Right renal pelvis (tissue), 4 donors: Measurements from ENCODE around the gene APPL2. TPM values are rescaled to one million over a fixed set of nuclear protein-coding genes. Genes with fewer than 3 reads are reported as not detected.

Source experiments
- DNase-seq, 4 donors: peaks; one replicate each; pipeline ENCODE4 v3.0.0-alpha.2; 2013; ENCODE audit warnings: low read depth in 4 of 4, low spot score in 3 of 4, missing footprints in 1 of 4
- polyA plus RNA-seq, 4 donors: library from polyadenylated mRNA; unstranded; fragments of 120-200 nt; gene quantifications; one replicate each; pipeline ENCODE4 v1.2.1, GENCODE V29; 2013; ENCODE audit not compliant: insufficient read length in 4 of 4

The APPL2 gene
- polyA plus RNA-seq, 4 donors, result 68.5 to 92.7 (median 84.0) TPM

DNA sequence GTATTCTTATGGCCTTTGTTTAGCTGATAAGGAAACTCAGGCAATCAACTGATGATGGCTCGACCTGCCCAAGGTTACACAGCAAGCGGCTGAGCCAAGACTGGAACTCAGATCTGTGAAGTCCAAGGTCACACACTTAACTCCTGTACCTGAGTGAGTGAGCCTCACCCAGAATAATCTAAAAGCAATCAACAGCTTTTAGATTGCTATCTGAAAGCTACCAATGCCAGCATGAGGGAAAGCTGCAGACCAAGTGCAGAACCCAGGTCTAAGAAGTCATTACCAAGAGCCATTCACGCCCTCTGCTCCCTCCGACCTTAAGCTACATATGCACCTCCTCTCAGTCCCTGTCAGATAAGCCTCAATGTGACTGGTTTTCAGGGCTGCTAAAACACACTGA is 12.1 kb downstream of the APPL2 start:
- no peak for DNase-seq

DNA sequence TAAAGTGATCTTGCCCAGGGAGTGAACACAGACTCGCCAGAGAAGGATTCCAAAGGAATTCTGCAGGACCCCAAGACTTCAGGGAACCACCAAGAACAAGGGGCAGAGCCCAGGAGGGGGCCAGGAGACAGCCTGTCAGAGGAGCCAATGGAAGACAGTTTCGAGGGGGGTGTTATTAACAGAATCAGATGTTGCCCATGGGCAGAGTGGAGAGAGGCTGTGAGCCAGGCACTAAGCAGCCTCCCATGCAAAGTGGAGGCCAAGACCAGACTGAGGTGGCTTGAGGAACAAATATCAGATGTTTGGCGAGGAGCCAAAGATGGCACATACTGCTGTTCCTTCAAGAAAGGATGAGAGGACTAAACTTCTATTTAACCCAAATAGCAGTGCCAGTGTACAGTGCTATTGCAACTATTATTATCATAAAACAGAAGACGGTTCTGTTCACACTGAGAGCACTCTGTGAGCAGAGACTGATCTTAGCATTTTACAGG is 12.6 kb downstream of the APPL2 start:
- no peak for DNase-seq

DNA sequence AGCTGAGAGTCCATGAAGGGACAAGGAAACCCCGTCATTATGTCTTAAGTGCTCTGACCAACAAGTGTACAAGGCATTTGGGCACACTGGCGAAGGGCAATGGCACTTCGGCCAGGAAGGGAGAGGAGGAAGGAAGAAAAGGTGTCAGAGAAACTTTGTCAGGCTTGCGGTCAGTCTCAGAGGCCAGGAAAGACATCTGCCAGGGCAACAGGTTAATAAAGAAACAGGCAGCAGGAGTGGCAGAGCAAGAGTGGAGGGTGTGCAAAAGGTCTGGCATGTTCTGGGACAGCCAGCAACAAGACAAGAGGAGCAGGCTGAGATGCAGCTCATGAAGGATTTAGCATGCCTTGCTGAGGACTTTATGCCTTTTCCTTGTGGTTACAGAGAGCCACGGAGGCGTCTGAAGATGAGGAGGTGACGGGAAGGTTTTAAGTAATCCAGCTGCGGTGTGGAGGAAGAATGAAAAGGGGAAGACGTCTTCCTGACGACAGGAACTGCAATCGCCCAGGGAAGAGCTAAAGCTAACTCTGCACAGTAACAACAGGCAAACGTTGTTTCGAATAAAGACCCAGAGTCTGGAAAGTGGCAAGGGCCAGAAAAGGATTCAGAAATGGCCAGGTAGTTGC is 13.1 kb downstream of the APPL2 start:
- no peak for DNase-seq

DNA sequence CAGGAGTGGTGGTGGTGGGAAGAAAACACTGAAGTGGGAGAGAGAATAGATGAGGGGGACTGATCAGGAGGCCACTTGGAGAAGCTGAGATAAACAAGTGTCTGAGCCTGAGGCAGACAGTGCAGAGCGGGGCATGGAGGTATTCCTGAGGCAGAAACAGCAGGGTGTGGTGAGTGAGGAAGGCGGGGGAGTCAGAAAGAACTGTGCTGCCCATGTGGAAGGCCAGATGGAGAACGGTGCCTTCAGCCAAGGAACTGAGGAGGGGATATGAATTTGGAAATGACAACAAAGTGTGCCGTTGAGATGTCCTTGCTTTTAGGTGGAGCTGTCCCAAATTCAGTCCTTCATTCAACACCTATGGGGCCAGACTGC is 13.7 kb downstream of the APPL2 start:
- no peak for DNase-seq

DNA sequence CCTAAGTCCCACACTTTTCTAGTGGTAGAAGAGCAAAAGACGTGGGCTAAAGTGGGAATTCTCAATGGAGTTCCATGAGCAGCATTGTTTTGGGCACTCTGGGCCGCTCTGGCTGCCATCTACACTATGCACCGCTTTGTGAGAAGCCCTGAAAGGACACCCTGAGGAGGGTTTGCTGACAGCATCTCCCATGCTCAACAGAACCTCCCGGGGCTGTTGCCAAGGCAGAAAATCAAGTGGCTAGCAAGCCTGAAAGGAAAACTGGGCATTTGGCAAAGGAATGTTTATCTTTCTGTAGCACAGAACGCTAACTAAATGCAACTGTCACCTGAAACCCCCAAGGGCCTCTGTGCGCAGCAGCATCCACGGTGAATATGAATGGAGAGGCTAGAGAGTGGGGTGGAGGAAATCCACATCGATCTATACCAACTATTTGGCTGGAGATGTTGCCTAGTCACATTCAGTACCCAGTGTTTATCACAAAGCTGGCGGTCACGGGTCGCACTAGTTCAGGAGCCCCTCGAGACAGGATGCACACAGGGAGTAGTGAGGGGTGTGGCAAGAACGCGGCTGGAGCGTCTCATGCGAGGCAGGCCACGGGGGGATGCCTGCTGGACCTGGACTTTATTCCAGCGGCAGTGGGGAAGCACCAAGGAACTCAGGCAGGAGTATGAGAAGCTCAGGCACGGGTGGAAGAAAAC is 14.2 kb downstream of the APPL2 start:
- no peak for DNase-seq

DNA sequence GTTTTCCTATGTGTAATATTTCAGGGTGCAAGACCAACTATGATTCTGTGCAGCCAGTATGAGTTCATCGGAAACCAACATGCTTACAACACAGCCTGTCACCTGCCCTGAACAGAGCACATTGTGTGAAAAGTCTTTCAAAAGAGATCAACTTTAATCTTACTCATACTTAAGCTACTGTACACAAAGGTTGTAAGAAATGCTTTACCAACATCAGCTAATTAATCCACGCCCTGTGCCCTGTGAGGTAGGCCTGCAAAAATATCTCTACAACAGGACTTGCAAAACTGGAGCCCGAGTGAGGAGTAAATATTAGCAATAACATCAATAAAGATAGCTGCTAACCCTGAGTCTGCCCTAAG is 15.1 kb downstream of the APPL2 start:
- no peak for DNase-seq

DNA sequence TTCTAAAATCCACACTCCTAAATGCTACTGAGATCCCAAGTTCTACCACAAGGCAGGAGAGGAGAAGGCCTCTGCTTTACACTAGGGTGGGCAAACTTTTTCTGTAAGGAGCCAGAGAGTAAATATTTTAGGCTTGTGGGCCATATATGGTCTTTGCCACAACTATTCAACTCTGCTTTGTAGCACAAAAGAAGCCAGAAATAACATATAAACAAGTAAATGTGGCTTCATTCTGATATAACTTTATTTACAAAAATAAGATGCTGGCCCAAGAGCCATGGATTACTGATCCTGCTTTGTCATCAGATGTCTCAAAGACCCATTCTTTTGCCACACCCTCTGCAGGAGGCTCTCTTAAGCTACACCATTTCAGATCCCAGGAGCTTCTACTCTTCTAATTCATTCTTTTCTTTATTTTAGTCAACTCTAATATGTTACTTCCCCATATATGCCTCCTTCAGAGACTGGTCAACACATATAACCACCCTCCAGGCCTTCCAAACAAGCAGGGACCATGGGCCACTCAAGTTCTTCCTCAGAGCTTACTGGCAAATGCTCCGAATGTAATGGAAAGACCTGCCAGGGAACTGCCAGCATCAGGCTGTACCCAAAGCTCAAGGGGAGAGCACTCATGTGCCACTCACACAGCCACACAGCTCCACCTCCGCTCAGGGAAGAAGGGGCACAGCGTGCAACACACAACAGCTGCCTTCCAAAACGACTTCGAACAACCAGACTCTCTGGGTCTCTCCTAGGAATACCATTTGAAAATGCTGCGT is 15.6 kb downstream of the APPL2 start:
- no peak for DNase-seq

DNA sequence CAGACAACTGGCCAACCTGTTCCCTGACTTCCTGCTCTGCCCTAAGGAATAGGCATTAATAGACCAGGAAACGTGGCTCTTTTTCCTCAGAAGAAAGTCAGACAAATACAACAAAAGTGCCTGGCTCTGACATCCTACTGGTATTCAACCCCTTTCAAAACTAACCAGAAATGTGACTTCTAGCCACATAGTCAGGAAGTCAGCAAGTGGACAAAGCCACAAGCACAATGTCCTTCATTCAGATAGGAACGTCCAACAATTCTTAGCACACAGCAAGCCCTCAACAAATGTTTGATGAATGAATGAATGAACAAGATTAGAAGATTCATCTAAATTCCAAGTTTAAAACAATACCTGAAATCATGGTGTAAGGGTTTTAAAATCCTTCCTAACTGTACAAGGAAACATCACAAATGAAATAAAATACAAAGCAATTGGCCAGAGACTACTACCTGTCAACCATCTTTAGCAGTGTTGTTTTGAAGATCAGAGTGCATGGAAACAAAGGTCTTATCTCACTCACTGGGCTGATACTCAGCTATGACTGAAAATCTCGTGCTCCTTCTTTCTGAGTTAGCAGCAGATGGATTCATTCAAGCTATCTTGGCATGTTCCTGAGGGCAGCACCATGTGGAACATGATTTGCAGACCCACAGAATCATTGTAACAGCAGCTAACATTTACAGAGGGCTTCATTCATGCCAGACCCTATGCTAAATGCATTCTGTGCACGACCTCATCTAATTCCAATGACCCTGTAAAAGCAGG is 16.5 kb downstream of the APPL2 start:
- DNase-seq, result no peak

DNA sequence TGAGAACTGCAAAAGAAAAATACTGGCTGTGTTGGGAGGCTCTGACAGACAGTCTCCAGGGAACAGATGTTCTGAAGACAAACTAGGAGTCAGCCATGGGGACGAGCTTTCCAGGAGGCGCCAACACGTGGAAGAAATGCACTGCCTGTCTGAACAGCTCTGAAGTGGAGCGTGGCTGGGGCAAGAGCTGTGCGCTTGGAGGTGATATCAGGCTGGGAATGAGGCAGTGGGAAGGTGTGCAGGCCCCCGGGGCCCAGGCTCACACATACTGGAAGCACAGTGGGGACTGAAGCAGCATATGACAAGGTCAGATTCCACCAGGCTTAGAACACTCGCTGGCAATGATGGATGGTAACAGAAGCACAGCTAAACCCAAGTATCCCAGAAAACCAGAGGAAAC is 17.5 kb downstream of the APPL2 start:
- no peak for DNase-seq

DNA sequence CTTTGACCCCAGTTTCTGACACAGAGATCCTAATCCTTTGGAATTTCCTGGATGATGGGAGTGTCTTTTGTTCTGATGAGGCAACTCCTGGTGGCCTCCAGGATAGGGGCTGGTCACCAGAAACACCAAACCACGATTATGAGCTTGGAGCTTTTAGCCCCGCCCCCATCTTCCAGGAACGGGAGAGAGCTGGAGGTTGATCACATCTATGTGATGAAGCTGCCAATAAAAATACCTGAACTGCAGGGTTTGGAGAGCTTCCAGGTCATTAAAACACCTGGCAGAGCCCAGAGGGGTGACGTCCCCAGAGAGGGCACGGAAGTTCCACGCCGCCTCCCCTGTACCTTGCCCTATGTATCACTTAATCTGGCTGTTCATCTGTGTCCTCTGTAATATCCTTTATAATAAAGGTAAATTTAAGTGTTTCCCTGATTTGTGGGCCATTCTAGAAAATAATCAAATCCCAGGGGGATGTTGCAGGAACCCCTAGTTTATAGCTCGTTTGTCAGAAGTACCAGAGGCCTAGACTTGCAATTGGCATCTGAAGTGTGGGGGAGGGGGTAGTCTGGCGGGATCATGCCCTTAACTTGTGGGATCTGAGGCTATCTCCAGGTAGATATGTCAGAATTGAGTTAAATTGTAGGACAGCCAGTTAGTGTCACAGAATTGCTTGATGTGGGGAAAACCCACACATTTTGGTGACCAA is 21.2 kb downstream of the APPL2 start:
- DNase-seq, result no peak

DNA sequence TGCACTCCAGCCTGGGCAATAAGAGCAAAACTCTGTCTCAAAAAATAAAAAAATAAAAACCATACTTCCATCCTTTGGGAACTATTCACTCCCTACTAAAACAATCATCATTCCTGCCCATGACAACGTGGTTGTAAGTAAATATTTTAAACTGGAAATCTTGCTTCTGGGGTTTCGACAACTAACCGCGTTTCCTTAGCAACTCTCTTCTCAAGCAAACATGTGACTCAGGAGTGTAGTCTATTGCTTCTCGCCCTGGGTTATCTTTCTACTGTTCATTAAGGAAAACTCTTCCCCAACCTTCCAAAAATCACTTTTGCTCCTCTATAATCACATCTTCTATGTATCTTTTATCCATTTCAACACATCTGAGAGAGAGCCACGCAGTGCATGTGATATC is 21.8 kb downstream of the APPL2 start:
- no peak for DNase-seq

DNA sequence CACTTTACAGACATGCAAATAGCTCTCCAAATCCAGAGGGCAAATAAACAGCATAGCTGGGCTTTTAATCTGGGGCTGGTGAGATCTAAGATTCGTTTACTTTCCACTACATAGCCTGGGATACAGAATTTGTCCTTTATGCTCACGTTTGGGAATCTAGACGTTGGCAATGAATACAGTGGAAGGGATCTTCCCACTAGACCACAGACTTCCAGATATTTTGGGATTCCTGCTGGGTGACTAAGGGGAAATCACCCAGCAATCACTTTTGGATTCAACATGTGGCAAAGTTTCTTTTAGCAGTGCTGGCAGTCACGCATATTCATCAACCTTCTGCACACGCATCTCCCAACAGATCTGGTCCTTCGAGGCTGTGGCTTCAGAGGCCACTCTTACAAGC is 23.5 kb downstream of the APPL2 start:
- no peak for DNase-seq

DNA sequence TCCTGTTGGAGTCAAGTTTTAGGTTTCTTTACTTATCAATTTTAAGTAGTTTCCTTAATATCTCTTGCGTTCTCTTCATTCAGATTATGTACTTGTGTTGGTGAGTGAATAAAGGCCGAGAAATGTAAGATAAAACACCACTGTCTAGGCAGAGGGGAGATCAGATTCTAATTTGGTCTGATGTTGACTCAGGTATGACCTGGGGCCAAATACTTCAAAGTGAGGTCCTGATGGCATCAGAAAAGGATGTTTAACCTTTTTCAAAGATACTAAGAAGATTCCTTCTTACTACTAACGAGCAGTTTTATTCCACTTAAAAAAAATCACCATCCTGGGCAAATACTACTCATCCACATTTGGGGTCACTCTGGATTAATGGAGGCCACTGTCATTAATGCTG is 26.9 kb downstream of the APPL2 start:
- no peak for DNase-seq

DNA sequence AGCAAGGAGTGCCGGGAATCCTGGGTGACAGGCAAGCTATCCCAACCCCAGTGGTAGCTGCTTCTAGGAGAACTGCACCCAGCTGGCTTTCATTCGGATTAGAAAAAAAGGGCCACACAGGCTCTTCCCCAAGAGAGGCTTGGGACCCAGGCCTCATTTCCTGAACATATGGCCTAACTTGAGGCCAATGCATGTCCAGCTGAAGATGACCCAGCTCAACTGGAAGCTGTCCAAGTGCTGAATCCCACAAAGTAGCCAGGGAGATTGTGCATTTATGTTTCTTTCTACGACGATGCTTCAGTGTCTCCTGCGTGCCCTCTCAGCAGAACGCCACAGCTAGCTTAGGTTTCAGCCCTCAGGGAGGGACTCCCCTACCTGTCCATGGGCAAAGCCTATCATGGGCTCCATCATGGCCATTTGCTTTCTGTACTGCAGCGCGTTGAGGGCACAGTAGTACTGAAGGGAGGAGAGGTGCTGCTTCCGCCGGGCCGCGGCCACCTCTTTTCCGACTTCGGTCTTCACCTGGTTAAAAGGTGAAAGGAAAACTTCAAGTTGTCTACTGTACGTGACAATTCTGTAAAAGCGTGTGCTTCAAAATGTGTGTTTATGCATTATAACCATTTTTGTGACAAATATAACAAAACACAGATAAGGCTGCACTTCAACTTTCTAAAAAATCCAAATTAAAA is 29.1 kb downstream of the APPL2 start:
- DNase-seq, result peak in 1 of 4 donors; percentile 16

DNA sequence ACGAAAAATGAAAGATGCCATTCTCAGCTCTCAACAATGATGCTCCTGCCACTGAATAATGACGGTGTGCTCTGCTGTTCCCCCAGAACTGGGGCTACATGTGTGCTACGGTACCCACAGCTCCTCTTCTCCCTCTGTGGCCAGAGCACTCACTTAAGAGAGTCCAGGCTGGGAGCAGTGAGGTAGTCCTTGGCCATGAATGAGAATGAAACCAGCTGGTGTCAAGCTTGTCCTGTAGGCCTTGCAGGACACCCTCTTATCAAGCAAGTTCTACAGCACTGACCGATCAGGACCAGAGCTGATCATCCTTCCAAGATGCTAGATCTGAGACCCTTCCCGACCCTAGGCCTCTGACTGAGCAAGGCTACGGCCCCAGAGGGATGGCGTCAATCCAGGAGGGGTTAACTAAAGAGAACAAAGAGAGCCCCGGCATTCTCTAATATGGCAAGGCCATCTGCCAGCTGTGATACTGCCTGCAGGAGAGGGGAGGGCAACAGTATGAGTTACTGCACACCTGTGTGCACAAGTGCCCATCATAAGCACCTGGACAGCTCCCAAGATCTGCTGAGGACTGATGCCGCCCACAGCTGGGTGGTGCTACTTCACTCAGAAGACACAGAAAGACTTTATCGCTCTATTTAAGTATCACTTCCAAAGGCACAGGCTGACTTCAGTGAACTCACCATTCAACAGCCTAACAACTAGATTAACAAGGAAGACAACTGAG is 30.5 kb downstream of the APPL2 start:
- no peak for DNase-seq

DNA sequence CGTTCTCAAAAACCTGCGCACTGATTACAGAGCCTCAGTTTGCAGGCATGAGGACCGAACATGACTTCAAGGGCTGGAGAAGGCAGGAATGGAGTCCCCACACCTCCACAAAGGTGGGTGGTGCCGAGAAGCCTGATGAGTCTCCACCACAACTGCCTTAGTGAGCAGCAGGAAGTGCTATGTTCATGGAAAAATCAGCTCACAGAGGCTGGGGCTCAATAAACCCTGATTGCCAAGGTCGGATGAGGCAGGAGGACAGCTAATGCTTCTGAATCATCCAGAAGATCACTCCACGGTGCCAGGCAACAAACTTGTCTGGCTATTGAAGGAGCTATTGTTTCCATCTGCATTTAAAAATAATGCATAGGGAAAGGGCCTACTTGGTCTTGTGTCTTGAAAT is 31.1 kb downstream of the APPL2 start:
- DNase-seq, result no peak

DNA sequence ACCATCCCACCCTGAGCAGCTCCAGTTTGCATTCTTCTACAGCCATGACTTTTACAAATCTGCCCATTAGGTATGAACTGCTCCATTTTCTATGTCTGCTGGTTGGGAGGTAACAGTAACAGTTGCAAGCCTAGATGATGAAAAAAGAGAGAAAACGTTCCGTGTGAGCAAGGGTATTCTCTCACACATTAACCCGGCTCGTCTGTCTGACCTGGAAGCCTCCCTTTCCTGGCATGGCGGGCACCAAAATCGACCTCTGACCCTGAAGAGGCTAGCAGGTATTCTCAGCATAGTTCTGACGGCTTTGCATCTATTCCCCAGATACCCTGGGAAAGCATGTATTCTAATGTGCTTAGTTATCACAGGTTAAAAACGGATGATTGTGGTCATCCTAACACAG is 31.8 kb downstream of the APPL2 start:
- DNase-seq, result no peak

DNA sequence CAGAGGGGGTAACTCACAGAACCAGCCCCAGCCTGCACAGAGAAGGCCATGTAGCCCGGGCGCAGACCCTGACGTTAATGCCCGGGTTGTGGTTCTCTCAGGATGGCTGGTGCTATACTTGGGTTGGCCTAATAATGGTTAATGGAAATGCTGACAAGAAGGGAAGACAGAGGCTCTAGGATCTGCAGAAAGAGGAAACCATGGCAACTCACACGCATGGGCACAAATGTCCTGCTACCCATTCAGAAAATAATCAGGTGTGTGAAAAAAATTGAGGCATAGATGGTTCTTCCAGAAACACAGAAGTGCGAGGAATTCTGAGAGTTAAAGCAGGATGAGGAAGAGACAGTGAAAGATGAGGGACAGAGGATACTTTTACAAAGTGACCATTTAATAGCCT is 33.8 kb downstream of the APPL2 start:
- no peak for DNase-seq

DNA sequence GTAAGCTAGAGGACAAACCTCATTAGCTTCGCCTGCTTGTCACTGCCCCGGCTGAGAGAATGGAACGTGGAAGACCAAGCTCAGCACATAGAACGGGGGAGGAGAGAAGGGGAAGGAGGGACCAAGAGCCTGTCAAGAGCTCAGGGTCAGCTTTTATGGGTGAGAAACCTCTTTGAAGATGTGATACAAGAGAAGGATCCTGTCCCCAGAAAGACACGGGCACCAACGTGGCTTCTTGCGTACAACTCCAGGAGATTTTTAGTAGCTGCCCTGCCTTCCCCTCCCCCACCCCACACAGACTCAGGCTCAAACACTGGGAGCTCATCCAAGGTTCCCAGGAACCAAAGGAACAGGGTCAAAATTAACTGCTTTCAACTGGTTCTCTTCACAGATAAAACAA is 34.7 kb downstream of the APPL2 start:
- DNase-seq, result no peak
